Stomach (tissue), 9 donors: Measurements from ENCODE around the gene MCOLN1. TPM values are rescaled to one million over a fixed set of nuclear protein-coding genes. Genes with fewer than 3 reads are reported as not detected.
A peak's percentile ranks its signal among the peaks of the same experiment; 100 is the strongest.

Experiments used
- DNase-seq, 2 donors: peaks; one replicate each; pipeline versions ENCODE4 v3.0.0 to v3.0.0-alpha.2; 2013 to 2019
- H3K27ac ChIP-seq, 5 donors: fragments of 200-600 bp in 4 of 5; sonication (generic) in 4 of 5; one replicate each; pipeline ENCODE4 v1.5.1; 2013 to 2019; ENCODE audit warnings: mild to moderate bottlenecking in 1 of 5, moderate library complexity in 1 of 5
- H3K27me3 ChIP-seq, 3 donors: fragments of 200-600 bp; sonication (generic); one replicate each; pipeline ENCODE4 v1.5.1; 2017 to 2019; ENCODE audit warnings: mixed run types in 1 of 3
- H3K36me3 ChIP-seq, 4 donors: fragments of 200-600 bp; sonication (generic); 1 replicate in 3 of 4; 2 replicates in 1 of 4; pipeline ENCODE4 v1.5.1; 2016 to 2019
- H3K4me1 ChIP-seq, 4 donors: fragments of 200-600 bp; sonication (generic); one replicate each; pipeline ENCODE4 v1.5.1; 2016 to 2019
- H3K4me3 ChIP-seq, 4 donors: fragments of 200-600 bp; sonication (generic) in 3 of 4; one replicate each; pipeline ENCODE4 v1.5.1; 2016 to 2019; ENCODE audit warnings: mild to moderate bottlenecking in 1 of 4
- H3K9me3 ChIP-seq, 4 donors: fragments of 200-600 bp; sonication (generic); one replicate each; pipeline ENCODE4 v1.5.1; 2016 to 2019
- EP300 ChIP-seq: sonication (generic); formaldehyde crosslinking; IDR thresholded peaks from one replicate; pipeline ENCODE4 v1.6.1; 2017; ENCODE audit warnings: antibody characterized with exemption
- POLR2A ChIP-seq, 4 donors: fragments of 450-650 bp; IDR thresholded peaks; one replicate each; pipeline ENCODE4 v1.6.1; 2016; ENCODE audit warnings: antibody characterized with exemption in 4 of 4, control low read depth in 2 of 4, mild to moderate bottlenecking in 1 of 4, moderate library complexity in 1 of 4
- POLR2AphosphoS5 ChIP-seq, 3 donors: sonication (generic); formaldehyde crosslinking; IDR thresholded peaks; one replicate each; pipeline ENCODE4 v1.6.1; 2016; ENCODE audit warnings: antibody characterized with exemption in 3 of 3
- WGBS, 5 donors: extraction: QIAGEN DNeasy Blood & Tissue Kit in 3 of 5; methylation state at CpG; one replicate each; pipeline versions ENCODE4 v1.1.5 to v1.1.7; 2013 to 2018; 5-methylcytosine and 5-hydroxymethylcytosine counted together
- intact Hi-C: fragments of 100-400 bp; cut with DNase I; formaldehyde crosslinking; loops from one replicate; pipeline ENCODE4 v1.15.1; 2023; ENCODE audit warnings: low total_unique reads
- polyA plus RNA-seq, 3 donors: library from polyadenylated mRNA; stranded (reverse); fragments of 200-250 nt; gene quantifications; one replicate each; pipeline ENCODE4 v1.2.3, GENCODE V29; 2013
- total RNA-seq, 5 donors: library from RNA; depleted of rRNA; stranded (reverse); fragments of >200 nt; gene quantifications; one replicate each; pipeline versions ENCODE4 v1.1.0 to v1.2.3, GENCODE V29; 2014 to 2016
- TF ChIP-seq, protein P1 (sequence below), 7 experiments: fragments of 450-650 bp in 4 of 7; fragments of 200-600 bp in 3 of 7; sonication (generic) in 3 of 7; IDR thresholded peaks; one replicate each; pipeline ENCODE4 v1.5.1; 2016 to 2019; ENCODE audit warnings: antibody characterized with exemption in 7 of 7, control low read depth in 2 of 7, mild to moderate bottlenecking in 1 of 7
- donor health status: healthy with polysubstance abuse.
- donor health status: Bipolar disorder and iron deficiency.
- donor health status: healthy.

MCOLN1 gene
- total and polyA plus RNA-seq, 8 donors: 5.1 to 56.6 (median 18.7) TPM

- Histone ChIP-seq H3K4me1 (peaks cover 0 to 29% (median 14%) of the 10 kb centered on the region in 4 donors), H3K4me3 (no peak overlapping the region), H3K36me3 (peaks cover 18 to 62% (median 57%) of the 10 kb centered on the region in 4 donors), H3K9me3 (no peaks in the 10 kb centered on the region), H3K27me3 (no peaks in the 10 kb centered on the region), H3K27ac (no peak overlapping the region)
- WGBS, 5 donors: 88 to 94% (median 93%) methylated on average over 31 to 36 of the region's 36 CpGs
- no peak for TF ChIP-seq POLR2AphosphoS5 (IDR thresholded peaks at IDR 0.05)
- TF ChIP-seq EP300: no peak
- TF ChIP-seq, protein P1, sequence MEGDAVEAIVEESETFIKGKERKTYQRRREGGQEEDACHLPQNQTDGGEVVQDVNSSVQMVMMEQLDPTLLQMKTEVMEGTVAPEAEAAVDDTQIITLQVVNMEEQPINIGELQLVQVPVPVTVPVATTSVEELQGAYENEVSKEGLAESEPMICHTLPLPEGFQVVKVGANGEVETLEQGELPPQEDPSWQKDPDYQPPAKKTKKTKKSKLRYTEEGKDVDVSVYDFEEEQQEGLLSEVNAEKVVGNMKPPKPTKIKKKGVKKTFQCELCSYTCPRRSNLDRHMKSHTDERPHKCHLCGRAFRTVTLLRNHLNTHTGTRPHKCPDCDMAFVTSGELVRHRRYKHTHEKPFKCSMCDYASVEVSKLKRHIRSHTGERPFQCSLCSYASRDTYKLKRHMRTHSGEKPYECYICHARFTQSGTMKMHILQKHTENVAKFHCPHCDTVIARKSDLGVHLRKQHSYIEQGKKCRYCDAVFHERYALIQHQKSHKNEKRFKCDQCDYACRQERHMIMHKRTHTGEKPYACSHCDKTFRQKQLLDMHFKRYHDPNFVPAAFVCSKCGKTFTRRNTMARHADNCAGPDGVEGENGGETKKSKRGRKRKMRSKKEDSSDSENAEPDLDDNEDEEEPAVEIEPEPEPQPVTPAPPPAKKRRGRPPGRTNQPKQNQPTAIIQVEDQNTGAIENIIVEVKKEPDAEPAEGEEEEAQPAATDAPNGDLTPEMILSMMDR (IDR thresholded peaks at IDR 0.05): no peak
- TF ChIP-seq POLR2A (IDR thresholded peaks at IDR 0.05): no peak
- DNase-seq: no peak
- intact Hi-C loops: no loop called here
Observed at GRCh38 chr19:7549429-7550148, 27.2 kb downstream of the MCOLN1 start.

DNA sequence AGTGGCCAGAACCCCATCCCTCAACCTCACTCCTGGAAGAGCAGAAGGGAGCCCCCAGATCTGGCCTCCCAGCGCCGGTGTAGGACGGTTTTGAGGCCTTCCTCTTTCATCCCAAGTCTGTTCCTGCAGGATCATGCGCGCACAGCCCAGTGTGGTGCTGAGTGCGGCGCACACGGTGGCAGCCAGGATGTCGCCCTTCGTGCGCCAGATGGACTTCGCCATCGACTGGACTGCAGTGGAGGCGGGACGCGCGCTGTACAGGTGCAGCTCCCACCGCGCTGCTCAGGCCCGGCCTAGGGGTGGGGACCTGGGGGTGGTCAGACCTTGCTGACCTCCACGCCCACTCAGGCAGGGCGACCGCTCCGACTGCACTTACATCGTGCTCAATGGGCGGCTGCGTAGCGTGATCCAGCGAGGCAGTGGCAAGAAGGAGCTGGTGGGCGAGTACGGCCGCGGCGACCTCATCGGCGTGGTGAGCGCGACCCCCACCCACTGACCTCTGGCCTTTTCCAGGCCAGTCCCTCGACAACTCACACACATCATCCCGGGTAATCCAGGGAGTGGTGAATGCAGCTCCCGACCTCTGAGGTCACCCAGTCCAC is 27.8 kb downstream of the MCOLN1 start:
- DNase-seq: peak in 1 of 2 donors; percentile 23
- intact Hi-C loops: no loop called here
- H3K4me1 ChIP-seq: peaks cover 0 to 22% (median 14%) of the 10 kb centered on the region in 4 donors
- no peaks in the 10 kb centered on the region for H3K9me3 ChIP-seq
- WGBS, 5 donors: 91 to 95% (median 94%) methylated on average over 27 to 41 of the region's 41 CpGs
- peaks cover 24 to 62% (median 57%) of the 10 kb centered on the region in 4 donors for H3K36me3 ChIP-seq
- peak overlapping the region in 1 of 5 donors; percentile 63 for H3K27ac ChIP-seq
- no peaks in the 10 kb centered on the region for H3K27me3 ChIP-seq
- peak overlapping the region in 1 of 4 donors; percentile 46 for H3K4me3 ChIP-seq
- TF ChIP-seq EP300 (no peak), POLR2A (IDR thresholded peaks at IDR 0.05) (no peak), POLR2AphosphoS5 (IDR thresholded peaks at IDR 0.05) (no peak)
- TF ChIP-seq, protein P1 (IDR thresholded peaks at IDR 0.05): no peak

GRCh38 chr19:7550987-7551761 is 28.8 kb downstream of the MCOLN1 start:
- peak in 2 of 3 donors; percentile 54 to 70 for TF ChIP-seq POLR2AphosphoS5 (IDR thresholded peaks at IDR 0.05)
- TF ChIP-seq, protein P1 (IDR thresholded peaks at IDR 0.05): no peak
- 15 to 37% (median 25%) methylated on average over 34 to 51 of the region's 51 CpGs for WGBS, 5 donors
- DNase-seq: peak; percentile 85 to 97
- Histone ChIP-seq H3K27ac (peak overlapping the region in 4 of 5 donors; percentile 20 to 63 (median 43)), H3K4me1 (peaks cover 0 to 15% (median 13%) of the 10 kb centered on the region in 4 donors), H3K27me3 (no peaks in the 10 kb centered on the region), H3K9me3 (no peaks in the 10 kb centered on the region), H3K4me3 (peak overlapping the region; percentile 32 to 46 (median 37)), H3K36me3 (peaks cover 27 to 62% (median 59%) of the 10 kb centered on the region in 4 donors)
- intact Hi-C loops: no loop called here

DNA sequence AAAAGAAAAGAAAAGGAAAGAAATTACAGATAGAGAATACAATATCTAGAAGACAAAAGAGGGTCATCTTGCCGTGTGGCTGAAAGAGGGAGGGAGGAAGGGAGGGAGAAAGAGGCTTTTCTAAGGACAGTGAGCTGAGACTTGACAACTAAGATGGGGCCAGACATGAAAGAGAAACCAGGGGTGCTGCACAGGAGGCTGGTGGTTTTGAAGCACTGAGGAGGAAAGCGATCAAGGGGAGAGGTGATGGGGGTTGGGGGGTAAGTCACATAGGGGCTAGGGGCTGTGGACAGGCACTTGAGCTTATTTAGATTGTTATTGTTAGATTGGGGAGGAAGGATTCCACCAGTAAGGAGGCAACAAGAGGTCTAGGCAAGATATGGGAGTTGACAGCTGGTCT is 30.4 kb downstream of the MCOLN1 start:
- WGBS, 5 donors: 48 to 96% (median 89%) methylated on average over 2 of the region's 2 CpGs
- no peak overlapping the region for H3K27ac ChIP-seq
- no peak overlapping the region for H3K4me3 ChIP-seq
- TF ChIP-seq, protein P1 (IDR thresholded peaks at IDR 0.05): no peak
- TF ChIP-seq POLR2A (IDR thresholded peaks at IDR 0.05) (no peak), POLR2AphosphoS5 (IDR thresholded peaks at IDR 0.05) (no peak), EP300 (no peak)
- H3K9me3 ChIP-seq: no peaks in the 10 kb centered on the region
- H3K4me1 ChIP-seq: peaks cover 0 to 13% (median 10%) of the 10 kb centered on the region in 4 donors
- intact Hi-C loops: no loop called here
- DNase-seq: no peak
- H3K27me3 ChIP-seq: no peaks in the 10 kb centered on the region
- peaks cover 41 to 71% (median 69%) of the 10 kb centered on the region in 4 donors for H3K36me3 ChIP-seq
